Muscle of leg (tissue), 11 donors: Measurements from ENCODE around the gene PCDHGA4. TPM values are rescaled to one million over a fixed set of nuclear protein-coding genes. Genes with fewer than 3 reads are reported as not detected.

ENCODE experiments used
- DNase-seq: peaks from one replicate; pipeline ENCODE4 v3.0.0; 2013
- H3K27ac ChIP-seq: one replicate; pipeline ENCODE4 v1.5.1; 2013; ENCODE audit warnings: mild to moderate bottlenecking, low read length, control low read depth
- H3K27me3 ChIP-seq: one replicate; pipeline ENCODE4 v1.6.1; 2013; ENCODE audit warnings: low read length; ENCODE audit not compliant: control insufficient read depth, insufficient read depth
- H3K36me3 ChIP-seq: one replicate; pipeline ENCODE4 v1.6.1; 2013; ENCODE audit warnings: low read length; ENCODE audit not compliant: control insufficient read depth, insufficient read depth
- H3K4me1 ChIP-seq: one replicate; pipeline ENCODE4 v1.6.1; 2013; ENCODE audit warnings: low read length; ENCODE audit not compliant: control insufficient read depth, insufficient read depth
- H3K4me3 ChIP-seq: one replicate; pipeline ENCODE4 v1.5.1; 2013; ENCODE audit warnings: low read length, control low read depth
- H3K9me3 ChIP-seq: replicated peaks from 2 replicates; pipeline ENCODE4 v1.6.1; 2013; ENCODE audit warnings: low read depth, low read length; ENCODE audit not compliant: control insufficient read depth
- WGBS: methylation state at CpG from one replicate; pipeline ENCODE4 v1.1.5; 2013; ENCODE audit warnings: missing lambda C conversion rate; ENCODE audit not compliant: insufficient coverage; 5-methylcytosine and 5-hydroxymethylcytosine counted together
- polyA plus RNA-seq, 8 donors: library from polyadenylated mRNA; unstranded; fragments of 120-200 nt; gene quantifications; one replicate each; pipeline versions ENCODE4 v1.2.1 to v1.2.3, GENCODE V29; 2013; ENCODE audit warnings: inconsistent platforms in 1 of 8, low replicate concordance in 1 of 8; ENCODE audit not compliant: insufficient read length in 8 of 8, insufficient read depth in 1 of 8
- total RNA-seq: library from RNA; stranded (reverse); fragments of 120-200 nt; gene quantifications from one replicate; pipeline ENCODE4 v1.2.4, GENCODE V29; 2013

Gene PCDHGA4
- total and polyA plus RNA-seq, 9 donors: 0.71 to 2.2 (median 1.4) TPM

DNA sequence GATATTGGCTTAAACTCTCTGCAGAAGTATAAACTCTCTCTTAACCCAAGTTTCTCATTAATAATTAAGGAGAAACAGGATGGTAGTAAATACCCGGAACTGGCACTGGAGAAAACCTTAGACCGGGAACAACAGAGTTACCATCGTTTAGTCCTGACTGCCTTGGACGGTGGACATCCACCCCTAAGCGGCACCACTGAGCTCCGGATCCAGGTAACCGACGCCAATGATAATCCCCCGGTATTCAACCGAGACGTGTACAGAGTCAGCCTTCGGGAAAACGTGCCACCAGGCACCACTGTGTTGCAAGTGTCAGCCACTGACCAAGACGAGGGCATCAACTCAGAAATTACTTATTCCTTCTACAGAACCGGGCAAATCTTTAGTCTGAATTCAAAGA, 43.8 kb downstream of the PCDHGA4 start:
- Histone ChIP-seq H3K27me3 (peaks cover 17% of the 10 kb centered on the region), H3K4me3 (no peak overlapping the region), H3K27ac (no peak overlapping the region), H3K4me1 (no peaks in the 10 kb centered on the region), H3K36me3 (no peaks in the 10 kb centered on the region), H3K9me3 (peaks cover 75% of the 10 kb centered on the region)
- WGBS: 24% methylated on average over 13 of the region's 15 CpGs
- DNase-seq: no peak

DNA sequence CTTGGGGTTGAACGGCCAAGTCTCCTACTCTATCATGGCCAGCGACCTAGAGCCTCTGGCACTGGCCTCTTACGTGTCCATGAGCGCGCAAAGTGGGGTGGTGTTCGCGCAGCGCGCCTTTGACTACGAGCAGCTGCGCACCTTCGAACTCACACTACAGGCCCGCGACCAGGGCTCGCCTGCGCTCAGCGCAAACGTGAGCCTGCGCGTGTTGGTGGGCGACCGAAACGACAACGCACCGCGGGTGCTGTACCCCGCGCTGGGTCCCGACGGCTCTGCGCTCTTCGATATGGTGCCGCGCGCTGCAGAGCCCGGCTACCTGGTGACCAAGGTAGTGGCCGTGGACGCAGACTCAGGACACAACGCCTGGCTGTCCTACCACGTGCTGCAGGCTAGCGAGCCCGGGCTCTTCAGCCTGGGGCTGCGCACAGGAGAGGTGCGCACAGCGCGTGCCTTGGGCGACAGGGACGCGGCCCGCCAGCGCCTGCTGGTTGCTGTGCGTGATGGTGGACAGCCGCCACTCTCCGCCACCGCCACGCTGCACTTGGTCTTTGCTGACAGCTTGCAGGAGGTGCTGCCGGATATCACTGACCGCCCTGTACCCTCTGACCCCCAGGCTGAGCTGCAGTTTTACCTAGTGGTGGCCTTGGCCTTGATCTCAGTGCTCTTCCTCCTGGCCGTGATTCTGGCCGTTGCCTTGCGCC, 44.9 kb downstream of the PCDHGA4 start:
- Histone ChIP-seq H3K9me3 (peaks cover 76% of the 10 kb centered on the region), H3K4me1 (no peaks in the 10 kb centered on the region), H3K36me3 (no peaks in the 10 kb centered on the region), H3K4me3 (no peak overlapping the region), H3K27ac (no peak overlapping the region), H3K27me3 (peaks cover 17% of the 10 kb centered on the region)
- DNase-seq: no peak
- 26% methylated on average over 61 of the region's 61 CpGs for WGBS

DNA sequence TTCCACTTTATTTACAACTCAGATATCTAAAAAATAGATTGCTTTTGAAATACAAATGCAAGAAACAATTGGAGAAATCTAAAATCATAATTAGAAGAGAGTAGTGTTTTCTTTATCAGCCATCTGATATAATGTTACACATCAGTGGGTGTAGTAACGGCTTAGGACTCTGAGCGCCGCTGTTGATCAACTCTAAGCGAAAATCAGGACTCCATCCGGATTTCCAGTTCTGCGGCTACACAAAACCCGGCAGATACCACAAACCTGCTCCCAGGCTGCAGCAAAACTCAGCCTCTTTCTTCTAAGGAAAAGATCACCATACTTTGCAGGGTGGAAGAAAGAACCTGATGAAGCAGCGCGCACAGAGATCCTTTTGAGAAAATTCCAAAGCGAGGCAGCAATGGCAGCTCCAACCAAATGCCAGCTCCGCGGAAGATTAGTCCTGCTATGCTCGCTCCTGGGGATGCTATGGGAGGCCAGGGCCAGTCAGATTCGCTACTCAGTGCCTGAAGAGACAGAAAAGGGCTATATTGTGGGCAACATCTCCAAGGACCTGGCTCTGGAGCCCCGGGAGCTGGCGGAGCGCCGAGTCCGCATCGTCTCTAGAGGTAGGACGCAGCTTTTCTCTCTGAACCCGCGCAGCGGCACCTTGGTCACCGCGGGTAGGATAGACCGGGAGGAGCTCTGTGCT, 47.9 kb downstream of the PCDHGA4 start, which contains the start of gene PCDHGA9:
TSS of gene PCDHGA9 (plus strand) at position 226 of the 691 bp plus-strand sequence. CDS start at position 401, 175 bp downstream.
- H3K27me3 ChIP-seq: peaks cover 21% of the 10 kb centered on the region
- WGBS: 12% methylated on average over 21 of the region's 27 CpGs
- H3K4me1 ChIP-seq: no peaks in the 10 kb centered on the region
- no peaks in the 10 kb centered on the region for H3K36me3 ChIP-seq
- H3K27ac ChIP-seq: no peak within 1 kb of the TSS
- H3K9me3 ChIP-seq: peaks cover 85% of the 10 kb centered on the region
- peak within 1 kb of the TSS; percentile 31 for H3K4me3 ChIP-seq
- peak; percentile 28 for DNase-seq

DNA sequence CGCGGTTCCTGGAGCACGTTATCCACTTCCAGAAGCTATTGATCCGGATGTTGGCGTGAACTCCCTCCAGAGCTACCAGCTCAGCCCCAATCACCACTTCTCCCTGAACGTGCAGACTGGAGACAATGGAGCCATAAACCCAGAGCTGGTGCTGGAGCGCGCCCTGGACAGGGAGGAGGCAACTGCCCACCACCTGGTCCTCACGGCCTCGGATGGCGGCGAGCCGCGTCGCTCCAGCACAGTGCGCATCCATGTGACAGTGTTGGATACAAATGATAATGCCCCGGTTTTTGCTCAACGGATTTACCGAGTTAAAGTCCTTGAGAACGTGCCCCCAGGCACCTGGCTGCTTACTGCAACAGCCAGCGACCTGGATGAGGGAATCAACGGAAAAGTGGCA, 48.6 kb downstream of the PCDHGA4 start:
- H3K4me3 ChIP-seq: no peak overlapping the region
- H3K9me3 ChIP-seq: peaks cover 89% of the 10 kb centered on the region
- DNase-seq: no peak
- no peak overlapping the region for H3K27ac ChIP-seq
- no peaks in the 10 kb centered on the region for H3K4me1 ChIP-seq
- no peaks in the 10 kb centered on the region for H3K36me3 ChIP-seq
- peaks cover 24% of the 10 kb centered on the region for H3K27me3 ChIP-seq
- 26% methylated on average over 20 of the region's 22 CpGs for WGBS

Other genes starting within 250 kb of the PCDHGA4 start
Only the 30 nearest of the 36 such genes appear.
- gene PCDHB9, start 167.9 kb upstream of the PCDHGA4 start, total RNA-seq: 1.3 TPM
- gene PCDHB9, start 167.9 kb upstream of the PCDHGA4 start, polyA plus RNA-seq: 1 to 10 TPM; 1.7 to 3.6 (median 2.7) TPM
- gene PCDHB10, start 162.7 kb upstream of the PCDHGA4 start, total RNA-seq: 2.1 TPM
- gene PCDHB10, start 162.7 kb upstream of the PCDHGA4 start, polyA plus RNA-seq: 1 to 10 TPM; 4.1 to 5.1 (median 4.7) TPM
- 4.3 TPM for gene PCDHB11, start 155.4 kb upstream of the PCDHGA4 start, total RNA-seq
- 1 to 10 TPM; 1.9 to 4.1 (median 2.5) TPM for gene PCDHB11, start 155.4 kb upstream of the PCDHGA4 start, polyA plus RNA-seq
- 2.4 TPM for gene PCDHB12, start 146.3 kb upstream of the PCDHGA4 start, total RNA-seq
- 1 to 10 TPM; 2.1 to 3.5 (median 2.6) TPM for gene PCDHB12, start 146.3 kb upstream of the PCDHGA4 start, polyA plus RNA-seq
- 1.9 TPM for gene PCDHB13, start 141.1 kb upstream of the PCDHGA4 start, total RNA-seq
- gene PCDHB13, start 141.1 kb upstream of the PCDHGA4 start, polyA plus RNA-seq: 1 to 10 TPM; 1.6 to 4.5 (median 2.8) TPM
- 4.8 TPM for gene PCDHB14, start 131.7 kb upstream of the PCDHGA4 start, total RNA-seq
- gene PCDHB14, start 131.7 kb upstream of the PCDHGA4 start, polyA plus RNA-seq: 1 to 10 TPM; 5.6 to 9.0 (median 6.7) TPM
- 4.3 TPM for gene PCDHB15, start 109.6 kb upstream of the PCDHGA4 start, total RNA-seq
- gene PCDHB15, start 109.6 kb upstream of the PCDHGA4 start, polyA plus RNA-seq: 1 to 10 TPM; 5.3 to 8.6 (median 7.1) TPM
- 0.22 TPM for gene SLC25A2, start 51.0 kb upstream of the PCDHGA4 start, total RNA-seq
- under 1 TPM in 1 of 8 donors, not detected in 7; 0.08 TPM for gene SLC25A2, start 51.0 kb upstream of the PCDHGA4 start, polyA plus RNA-seq
- 75.1 TPM for gene TAF7, start 34.2 kb upstream of the PCDHGA4 start, total RNA-seq
- gene TAF7, start 34.2 kb upstream of the PCDHGA4 start, polyA plus RNA-seq: 100 to 1,000 TPM in 1 of 8 donors, 10 to 100 TPM in 7; 65.9 to 108 (median 83.4) TPM
- gene PCDHGA1, start 24.5 kb upstream of the PCDHGA4 start, total RNA-seq: 0.44 TPM
- gene PCDHGA1, start 24.5 kb upstream of the PCDHGA4 start, polyA plus RNA-seq: under 1 TPM; 0.49 to 0.86 (median 0.64) TPM
- 1.6 TPM for gene PCDHGA2, start 16.3 kb upstream of the PCDHGA4 start, total RNA-seq
- gene PCDHGA2, start 16.3 kb upstream of the PCDHGA4 start, polyA plus RNA-seq: 1 to 10 TPM; 1.6 to 2.8 (median 2.1) TPM
- 1.2 TPM for gene PCDHGA3, start 11.2 kb upstream of the PCDHGA4 start, total RNA-seq
- 1 to 10 TPM in 4 of 8 donors, under 1 TPM in 4; 0.94 to 2.0 (median 1.0) TPM for gene PCDHGA3, start 11.2 kb upstream of the PCDHGA4 start, polyA plus RNA-seq
- 1.3 TPM for gene PCDHGB1, start 4.9 kb upstream of the PCDHGA4 start, total RNA-seq
- gene PCDHGB1, start 4.9 kb upstream of the PCDHGA4 start, polyA plus RNA-seq: under 1 TPM; 0.43 to 0.90 (median 0.63) TPM
- 1.5 TPM for gene PCDHGB2, start 5.0 kb downstream of the PCDHGA4 start, total RNA-seq
- gene PCDHGB2, start 5.0 kb downstream of the PCDHGA4 start, polyA plus RNA-seq: 1 to 10 TPM; 1.5 to 2.8 (median 1.9) TPM
- gene PCDHGA5, start 9.1 kb downstream of the PCDHGA4 start, total RNA-seq: 2.3 TPM
- gene PCDHGA5, start 9.1 kb downstream of the PCDHGA4 start, polyA plus RNA-seq: 1 to 10 TPM; 1.6 to 3.8 (median 2.3) TPM
- 1.7 TPM for gene PCDHGB3, start 15.2 kb downstream of the PCDHGA4 start, total RNA-seq
- gene PCDHGB3, start 15.2 kb downstream of the PCDHGA4 start, polyA plus RNA-seq: 1 to 10 TPM in 7 of 8 donors, under 1 TPM in 1; 0.70 to 2.0 (median 1.2) TPM
- 3.5 TPM for gene PCDHGA6, start 18.9 kb downstream of the PCDHGA4 start, total RNA-seq
- 1 to 10 TPM; 2.2 to 4.4 (median 3.0) TPM for gene PCDHGA6, start 18.9 kb downstream of the PCDHGA4 start, polyA plus RNA-seq
- gene PCDHGA7, start 27.7 kb downstream of the PCDHGA4 start, total RNA-seq: 2.3 TPM
- gene PCDHGA7, start 27.7 kb downstream of the PCDHGA4 start, polyA plus RNA-seq: 1 to 10 TPM; 1.2 to 2.4 (median 1.5) TPM
- gene PCDHGB4, start 32.7 kb downstream of the PCDHGA4 start, total RNA-seq: 4.2 TPM
- gene PCDHGB4, start 32.7 kb downstream of the PCDHGA4 start, polyA plus RNA-seq: 1 to 10 TPM; 1.7 to 3.6 (median 2.5) TPM
- 1.6 TPM for gene PCDHGA8, start 37.6 kb downstream of the PCDHGA4 start, total RNA-seq
- gene PCDHGA8, start 37.6 kb downstream of the PCDHGA4 start, polyA plus RNA-seq: under 1 TPM; 0.31 to 0.95 (median 0.61) TPM
- 4.3 TPM for gene PCDHGB5, start 42.9 kb downstream of the PCDHGA4 start, total RNA-seq
- gene PCDHGB5, start 42.9 kb downstream of the PCDHGA4 start, polyA plus RNA-seq: 1 to 10 TPM; 3.0 to 6.3 (median 4.5) TPM
- 3.8 TPM for gene PCDHGA9, start 47.8 kb downstream of the PCDHGA4 start, total RNA-seq
- 1 to 10 TPM; 3.0 to 4.7 (median 4.0) TPM for gene PCDHGA9, start 47.8 kb downstream of the PCDHGA4 start, polyA plus RNA-seq
- gene PCDHGB6, start 53.0 kb downstream of the PCDHGA4 start, total RNA-seq: 3.0 TPM
- 1 to 10 TPM; 2.8 to 6.0 (median 4.3) TPM for gene PCDHGB6, start 53.0 kb downstream of the PCDHGA4 start, polyA plus RNA-seq
- 3.0 TPM for gene PCDHGA10, start 58.0 kb downstream of the PCDHGA4 start, total RNA-seq
- 1 to 10 TPM; 1.3 to 3.4 (median 2.1) TPM for gene PCDHGA10, start 58.0 kb downstream of the PCDHGA4 start, polyA plus RNA-seq
- gene PCDHGB7, start 62.7 kb downstream of the PCDHGA4 start, total RNA-seq: 4.2 TPM
- gene PCDHGB7, start 62.7 kb downstream of the PCDHGA4 start, polyA plus RNA-seq: 10 to 100 TPM in 1 of 8 donors, 1 to 10 TPM in 7; 5.0 to 10.5 (median 9.0) TPM
- gene PCDHGA11, start 66.0 kb downstream of the PCDHGA4 start, total RNA-seq: 3.1 TPM
- 1 to 10 TPM; 1.9 to 5.2 (median 3.4) TPM for gene PCDHGA11, start 66.0 kb downstream of the PCDHGA4 start, polyA plus RNA-seq
- 2.4 TPM for gene PCDHGA12, start 75.5 kb downstream of the PCDHGA4 start, total RNA-seq
- gene PCDHGA12, start 75.5 kb downstream of the PCDHGA4 start, polyA plus RNA-seq: 1 to 10 TPM; 1.4 to 3.6 (median 2.1) TPM
- 52.7 TPM for gene PCDHGC3, start 120.9 kb downstream of the PCDHGA4 start, total RNA-seq
- 100 to 1,000 TPM in 7 of 8 donors, 10 to 100 TPM in 1; 87.6 to 165 (median 131) TPM for gene PCDHGC3, start 120.9 kb downstream of the PCDHGA4 start, polyA plus RNA-seq
- 1.8 TPM for gene PCDHGC4, start 130.0 kb downstream of the PCDHGA4 start, total RNA-seq
- gene PCDHGC4, start 130.0 kb downstream of the PCDHGA4 start, polyA plus RNA-seq: 1 to 10 TPM in 7 of 8 donors, under 1 TPM in 1; 0.98 to 2.1 (median 1.5) TPM
- gene PCDHGC5, start 134.1 kb downstream of the PCDHGA4 start, total RNA-seq: 0.75 TPM
- 1 to 10 TPM in 1 of 8 donors, under 1 TPM in 7; 0.29 to 1.1 (median 0.48) TPM for gene PCDHGC5, start 134.1 kb downstream of the PCDHGA4 start, polyA plus RNA-seq